Liver (tissue), 9 donors: ENCODE results near the gene FNBP1L. TPM values are rescaled to one million over a fixed set of nuclear protein-coding genes. Genes with fewer than 3 reads are reported as not detected.

Experiments
- DNase-seq: peaks from one replicate; pipeline ENCODE4 v3.0.0-alpha.2; 2017; ENCODE audit warnings: low spot score
- H3K27ac ChIP-seq, 2 donors: one replicate each; pipeline ENCODE4 v1.7.0; 2013; ENCODE audit warnings: inconsistent platforms in 2 of 2, low read length in 2 of 2, control low read depth in 1 of 2, low read depth in 1 of 2, mild to moderate bottlenecking in 1 of 2
- H3K27me3 ChIP-seq, 4 donors: one replicate each; pipeline versions ENCODE4 v1.6.1 to v1.7.0; 2013; ENCODE audit warnings: low read length in 3 of 4, inconsistent platforms in 1 of 4, mild to moderate bottlenecking in 1 of 4, moderate library complexity in 1 of 4; ENCODE audit not compliant: control insufficient read depth in 4 of 4, insufficient read depth in 4 of 4
- H3K36me3 ChIP-seq, 4 donors: one replicate each; pipeline versions ENCODE4 v1.6.1 to v1.7.0; 2013; ENCODE audit warnings: low read length in 3 of 4, mild to moderate bottlenecking in 3 of 4, low read depth in 1 of 4, moderate library complexity in 1 of 4; ENCODE audit not compliant: control insufficient read depth in 4 of 4, insufficient read depth in 3 of 4
- H3K4me1 ChIP-seq, 4 donors: one replicate each; pipeline versions ENCODE4 v1.6.1 to v1.7.0; 2013; ENCODE audit warnings: low read length in 3 of 4, mild to moderate bottlenecking in 3 of 4, moderate library complexity in 1 of 4; ENCODE audit not compliant: control insufficient read depth in 4 of 4, insufficient read depth in 4 of 4
- H3K4me3 ChIP-seq, 3 donors: one replicate each; pipeline versions ENCODE4 v1.6.1 to v1.7.0; 2013; ENCODE audit warnings: low read length in 3 of 3, control low read depth in 1 of 3, low read depth in 1 of 3, mild to moderate bottlenecking in 1 of 3
- H3K9ac ChIP-seq, 2 donors: one replicate each; pipeline ENCODE4 v1.7.0; 2013; ENCODE audit warnings: low read length in 2 of 2, mild to moderate bottlenecking in 2 of 2, moderate library complexity in 2 of 2, control low read depth in 1 of 2, low read depth in 1 of 2
- H3K9me3 ChIP-seq, 4 donors: one replicate each; pipeline versions ENCODE4 v1.6.1 to v1.7.0; 2013; ENCODE audit warnings: low read length in 3 of 4; ENCODE audit not compliant: control insufficient read depth in 4 of 4
- EGR1 ChIP-seq, 2 donors: IDR thresholded peaks; 2 replicates each; pipeline ENCODE4 v1.6.1; 2016 to 2018; ENCODE audit warnings: antibody characterized with exemption in 2 of 2, low read depth in 2 of 2
- FOXA1 ChIP-seq: IDR thresholded peaks from 2 replicates; pipeline ENCODE4 v1.6.1; 2016; ENCODE audit warnings: antibody characterized with exemption
- FOXA2 ChIP-seq: IDR thresholded peaks from 2 replicates; pipeline ENCODE4 v1.6.1; 2016; ENCODE audit warnings: antibody characterized with exemption
- HNF4A ChIP-seq, 2 donors: conservative IDR thresholded peaks; 2 replicates each; pipeline ENCODE4 v1.6.1; 2016; ENCODE audit warnings: antibody characterized with exemption in 2 of 2, mild to moderate bottlenecking in 2 of 2
- HNF4G ChIP-seq: IDR thresholded peaks from 2 replicates; pipeline ENCODE4 v1.6.1; 2016; ENCODE audit warnings: antibody characterized with exemption
- JUND ChIP-seq, 2 donors: IDR thresholded peaks; 2 replicates each; pipeline ENCODE4 v1.6.1; 2016; ENCODE audit warnings: antibody characterized with exemption in 2 of 2
- NR2F2 ChIP-seq: IDR thresholded peaks from 2 replicates; pipeline ENCODE4 v1.6.1; 2016; ENCODE audit warnings: antibody characterized with exemption
- RAD21 ChIP-seq, 2 donors: IDR thresholded peaks; 2 replicates each; pipeline ENCODE4 v1.6.1; 2016; ENCODE audit warnings: antibody characterized with exemption in 2 of 2, mild to moderate bottlenecking in 2 of 2
- SP1 ChIP-seq: IDR thresholded peaks from 2 replicates; pipeline ENCODE4 v1.6.1; 2018; ENCODE audit warnings: antibody characterized with exemption, mild to moderate bottlenecking
- TAF1 ChIP-seq: conservative IDR thresholded peaks from 2 replicates; pipeline ENCODE4 v1.6.1; 2016; ENCODE audit warnings: antibody characterized with exemption, mild to moderate bottlenecking
- WGBS: extraction: QIAGEN DNeasy Blood & Tissue Kit; methylation state at CpG from one replicate; pipeline ENCODE4 v1.1.7; 2013; 5-methylcytosine and 5-hydroxymethylcytosine counted together
- polyA plus RNA-seq, 2 donors: library from polyadenylated mRNA; stranded (reverse) in 1 of 2; unstranded in 1 of 2; fragments of 200-250 nt in 1 of 2; fragments of >200 nt in 1 of 2; fragmentation: Nextera tagmentation in 1 of 2; extraction: Ambion mirVana in 1 of 2; gene quantifications; one replicate each; pipeline versions ENCODE4 v1.2.1 to v1.2.3, GENCODE V29; 2013 to 2015
- total RNA-seq, 2 donors: library from RNA; depleted of rRNA; stranded (reverse); fragments of >200 nt; gene quantifications; one replicate each; pipeline ENCODE4 v1.2.3, GENCODE V29; 2014
- TF ChIP-seq, protein P1 (sequence below): IDR thresholded peaks from 2 replicates; pipeline ENCODE4 v1.6.1; 2016; ENCODE audit warnings: antibody characterized with exemption
- TF ChIP-seq, protein P2 (sequence below): IDR thresholded peaks from 2 replicates; pipeline ENCODE4 v1.6.1; 2016; ENCODE audit warnings: antibody characterized with exemption
- TF ChIP-seq, protein P3 (sequence below): IDR thresholded peaks from 2 replicates; pipeline ENCODE4 v1.6.1; 2016; ENCODE audit warnings: antibody characterized with exemption
- TF ChIP-seq, protein P4 (sequence below): fragments of 150-350 bp; IDR thresholded peaks from 2 replicates; pipeline ENCODE4 v1.5.1; 2017; ENCODE audit warnings: improper control_type of control experiment, low read depth, low read length; ENCODE audit not compliant: missing input control
- donor health status: healthy.
- donor health status: healthy.
- donor health status: healthy.
- donor health status: healthy.
- donor health status: healthy.

The FNBP1L gene
- total and polyA plus RNA-seq, 4 donors, result 5.3 to 13.5 (median 8.9) TPM

DNA sequence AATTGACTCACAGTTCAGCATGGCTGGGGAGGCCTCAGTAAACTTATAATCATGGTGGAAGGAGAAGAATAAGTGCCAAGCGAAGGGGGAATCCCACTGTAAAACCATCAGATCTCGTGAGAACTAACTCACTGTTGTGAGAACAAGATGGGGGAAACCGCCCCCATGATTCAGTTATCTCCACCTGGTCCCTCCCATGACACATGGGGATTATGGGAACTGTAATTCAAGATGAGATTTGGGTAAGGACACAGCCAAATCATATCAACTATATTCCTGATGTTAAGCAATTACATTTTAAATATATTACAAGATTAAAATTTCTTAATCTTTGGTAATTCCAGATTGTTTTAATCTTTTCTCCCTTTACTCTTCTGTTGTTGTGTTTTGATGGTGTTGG lies 55.2 kb downstream of the FNBP1L start (continued):
- TF ChIP-seq, protein P1, sequence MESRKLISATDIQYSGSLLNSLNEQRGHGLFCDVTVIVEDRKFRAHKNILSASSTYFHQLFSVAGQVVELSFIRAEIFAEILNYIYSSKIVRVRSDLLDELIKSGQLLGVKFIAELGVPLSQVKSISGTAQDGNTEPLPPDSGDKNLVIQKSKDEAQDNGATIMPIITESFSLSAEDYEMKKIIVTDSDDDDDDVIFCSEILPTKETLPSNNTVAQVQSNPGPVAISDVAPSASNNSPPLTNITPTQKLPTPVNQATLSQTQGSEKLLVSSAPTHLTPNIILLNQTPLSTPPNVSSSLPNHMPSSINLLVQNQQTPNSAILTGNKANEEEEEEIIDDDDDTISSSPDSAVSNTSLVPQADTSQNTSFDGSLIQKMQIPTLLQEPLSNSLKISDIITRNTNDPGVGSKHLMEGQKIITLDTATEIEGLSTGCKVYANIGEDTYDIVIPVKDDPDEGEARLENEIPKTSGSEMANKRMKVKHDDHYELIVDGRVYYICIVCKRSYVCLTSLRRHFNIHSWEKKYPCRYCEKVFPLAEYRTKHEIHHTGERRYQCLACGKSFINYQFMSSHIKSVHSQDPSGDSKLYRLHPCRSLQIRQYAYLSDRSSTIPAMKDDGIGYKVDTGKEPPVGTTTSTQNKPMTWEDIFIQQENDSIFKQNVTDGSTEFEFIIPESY, result no peak

DNA sequence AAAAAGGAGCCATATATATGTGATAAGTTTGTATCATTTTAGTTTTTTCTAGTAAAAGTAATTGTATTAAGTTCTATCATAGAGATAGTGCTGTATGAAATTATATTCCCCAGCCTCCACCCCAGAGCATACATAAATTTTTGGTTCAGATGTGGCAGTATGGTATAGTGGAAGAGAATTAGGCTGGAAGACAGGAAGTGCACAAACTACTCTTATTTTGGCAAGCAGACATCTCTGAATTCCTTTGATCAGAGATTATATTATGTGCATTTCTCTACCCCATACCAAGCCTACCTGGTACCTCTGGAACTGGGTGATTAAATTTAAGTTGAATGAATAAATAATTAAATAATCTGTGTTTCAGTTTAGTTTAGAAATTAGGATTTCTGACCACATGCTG lies 55.9 kb downstream of the FNBP1L start:
- Histone ChIP-seq H3K36me3 (no peaks in the 10 kb centered on the region), H3K27ac (no peak overlapping the region), H3K27me3 (no peaks in the 10 kb centered on the region), H3K9me3 (no peaks in the 10 kb centered on the region), H3K9ac (no peak overlapping the region), H3K4me3 (no peak overlapping the region), H3K4me1 (peaks cover 3 to 14% (median 4%) of the 10 kb centered on the region in 4 donors)
- no peak for DNase-seq
- no peak for TF ChIP-seq EGR1 (IDR thresholded peaks at IDR 0.05; ENCODE audit: low read depth in 2 of 2)
- TF ChIP-seq, protein P2, sequence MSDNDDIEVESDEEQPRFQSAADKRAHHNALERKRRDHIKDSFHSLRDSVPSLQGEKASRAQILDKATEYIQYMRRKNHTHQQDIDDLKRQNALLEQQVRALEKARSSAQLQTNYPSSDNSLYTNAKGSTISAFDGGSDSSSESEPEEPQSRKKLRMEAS, result no peak
- no peak for TF ChIP-seq HNF4G
- no peak for TF ChIP-seq SP1
- no peak for TF ChIP-seq HNF4A (conservative IDR thresholded peaks at IDR 0.05)
- TF ChIP-seq TAF1, result no peak
- TF ChIP-seq, protein P3, sequence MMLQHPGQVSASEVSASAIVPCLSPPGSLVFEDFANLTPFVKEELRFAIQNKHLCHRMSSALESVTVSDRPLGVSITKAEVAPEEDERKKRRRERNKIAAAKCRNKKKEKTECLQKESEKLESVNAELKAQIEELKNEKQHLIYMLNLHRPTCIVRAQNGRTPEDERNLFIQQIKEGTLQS, result no peak
- TF ChIP-seq NR2F2, result no peak
- TF ChIP-seq, protein P1, result no peak
- TF ChIP-seq, protein P4, sequence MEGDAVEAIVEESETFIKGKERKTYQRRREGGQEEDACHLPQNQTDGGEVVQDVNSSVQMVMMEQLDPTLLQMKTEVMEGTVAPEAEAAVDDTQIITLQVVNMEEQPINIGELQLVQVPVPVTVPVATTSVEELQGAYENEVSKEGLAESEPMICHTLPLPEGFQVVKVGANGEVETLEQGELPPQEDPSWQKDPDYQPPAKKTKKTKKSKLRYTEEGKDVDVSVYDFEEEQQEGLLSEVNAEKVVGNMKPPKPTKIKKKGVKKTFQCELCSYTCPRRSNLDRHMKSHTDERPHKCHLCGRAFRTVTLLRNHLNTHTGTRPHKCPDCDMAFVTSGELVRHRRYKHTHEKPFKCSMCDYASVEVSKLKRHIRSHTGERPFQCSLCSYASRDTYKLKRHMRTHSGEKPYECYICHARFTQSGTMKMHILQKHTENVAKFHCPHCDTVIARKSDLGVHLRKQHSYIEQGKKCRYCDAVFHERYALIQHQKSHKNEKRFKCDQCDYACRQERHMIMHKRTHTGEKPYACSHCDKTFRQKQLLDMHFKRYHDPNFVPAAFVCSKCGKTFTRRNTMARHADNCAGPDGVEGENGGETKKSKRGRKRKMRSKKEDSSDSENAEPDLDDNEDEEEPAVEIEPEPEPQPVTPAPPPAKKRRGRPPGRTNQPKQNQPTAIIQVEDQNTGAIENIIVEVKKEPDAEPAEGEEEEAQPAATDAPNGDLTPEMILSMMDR, result no peak
- TF ChIP-seq FOXA1, result no peak
- TF ChIP-seq FOXA2, result no peak
- TF ChIP-seq RAD21 (IDR thresholded peaks at IDR 0.05), result no peak

DNA sequence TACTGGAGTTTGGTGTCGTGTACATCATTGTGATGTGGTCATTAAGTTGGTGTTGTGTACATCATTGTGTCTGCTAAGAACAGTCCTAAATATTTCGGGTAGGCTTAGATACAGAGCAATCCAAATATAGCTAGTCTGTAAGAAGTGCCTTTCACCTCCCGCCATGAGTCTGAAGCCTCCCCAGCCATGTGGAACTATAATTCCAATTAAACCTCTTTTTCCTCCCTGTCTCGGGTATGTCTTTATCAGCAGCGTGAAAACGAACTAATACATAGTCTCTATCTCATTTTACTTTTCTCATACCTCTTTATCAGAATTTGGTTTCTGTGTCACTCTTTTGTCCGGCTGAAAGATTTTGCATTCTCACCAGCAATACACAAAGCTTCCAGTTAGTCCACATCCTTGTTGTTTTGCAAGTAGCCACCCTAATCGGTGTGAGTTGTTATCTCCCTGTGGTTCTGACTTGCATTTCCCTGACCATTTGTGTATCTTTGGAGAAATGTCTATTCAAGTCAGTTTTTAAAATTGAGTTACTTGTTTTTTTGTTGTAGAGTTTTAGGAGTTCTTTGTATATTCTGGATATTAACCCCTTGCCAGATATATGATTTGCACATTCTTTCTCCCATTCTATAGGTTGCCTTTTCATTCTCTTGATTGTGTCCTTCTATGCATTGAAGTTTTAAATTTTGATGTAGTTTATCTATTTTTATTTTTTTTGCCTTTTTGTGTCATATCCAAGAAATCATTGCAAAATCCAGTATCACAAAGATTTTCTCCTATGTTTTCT lies 56.5 kb downstream of the FNBP1L start:
- Histone ChIP-seq H3K9me3 (no peaks in the 10 kb centered on the region), H3K4me3 (no peak overlapping the region), H3K9ac (no peak overlapping the region), H3K4me1 (peaks cover 0 to 8% (median 0%) of the 10 kb centered on the region in 4 donors), H3K27me3 (no peaks in the 10 kb centered on the region), H3K27ac (no peak overlapping the region), H3K36me3 (no peaks in the 10 kb centered on the region)
- TF ChIP-seq HNF4G (no peak), NR2F2 (no peak), FOXA2 (no peak), JUND (IDR thresholded peaks at IDR 0.05) (no peak)
- TF ChIP-seq, protein P4, result no peak
- TF ChIP-seq, protein P2, result no peak
- 91% methylated on average over 8 of the region's 8 CpGs for WGBS
- no peak for DNase-seq
